Nephron progenitor cell (in vitro differentiated cells): ENCODE measurements around the gene TCP1.

ENCODE experiments used
- DNase-seq: peaks from one replicate; pipeline ENCODE4 v3.0.0; 2021
- H3K27ac Mint-ChIP-seq: 2 replicates; pipeline ENCODE4 v1.8.0; 2021; ENCODE audit warnings: mild to moderate bottlenecking, moderate library complexity, mixed read lengths
- H3K27me3 Mint-ChIP-seq: 2 replicates; pipeline ENCODE4 v1.8.0; 2021; ENCODE audit warnings: mild to moderate bottlenecking, low read depth, mixed read lengths; ENCODE audit not compliant: poor library complexity
- H3K36me3 Mint-ChIP-seq: 2 replicates; pipeline ENCODE4 v1.8.0; 2021; ENCODE audit warnings: low read depth, mixed read lengths
- H3K4me1 Mint-ChIP-seq: 2 replicates; pipeline ENCODE4 v1.8.0; 2021; ENCODE audit warnings: mixed read lengths
- H3K4me3 Mint-ChIP-seq: 2 replicates; pipeline ENCODE4 v1.8.0; 2021; ENCODE audit warnings: mild to moderate bottlenecking, moderate library complexity, mixed read lengths
- H3K9me3 Mint-ChIP-seq: 2 replicates; pipeline ENCODE4 v1.8.0; 2021; ENCODE audit warnings: mild to moderate bottlenecking, moderate library complexity, mixed read lengths
- TF ChIP-seq, protein P1 (sequence below): fragments of 200-600 bp; sonication (generic); IDR thresholded peaks from 2 replicates; pipeline ENCODE4 v1.5.0; 2021; ENCODE audit warnings: antibody characterized with exemption

TCP1 gene

DNA sequence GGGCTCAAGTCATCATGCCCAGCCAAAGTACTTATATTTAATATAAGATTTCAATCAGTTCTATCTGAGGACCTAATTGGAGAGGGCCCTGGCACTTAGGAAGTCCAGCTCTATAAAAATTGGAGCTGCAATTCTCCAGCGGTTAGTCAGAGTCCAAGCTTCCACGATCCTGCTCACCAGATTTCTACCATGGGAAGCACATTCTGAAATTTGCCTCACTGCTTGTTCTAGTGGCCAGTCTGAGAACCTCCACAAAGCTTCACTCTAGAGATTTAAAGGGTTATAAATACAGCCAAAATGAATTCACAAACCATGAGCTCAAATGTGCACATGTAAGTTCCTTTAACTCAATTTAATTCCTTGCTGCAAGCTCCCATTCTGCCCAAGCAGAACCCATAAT, 44.2 kb upstream of the TCP1 start:
- Mint-ChIP-seq H3K9me3 (no peaks in the 10 kb centered on the region), H3K4me1 (peaks cover 26% of the 10 kb centered on the region), H3K27me3 (peaks cover 8% of the 10 kb centered on the region), H3K4me3 (no peak overlapping the region), H3K36me3 (no peaks in the 10 kb centered on the region), H3K27ac (no peak overlapping the region)
- no peak for DNase-seq
- TF ChIP-seq, protein P1, sequence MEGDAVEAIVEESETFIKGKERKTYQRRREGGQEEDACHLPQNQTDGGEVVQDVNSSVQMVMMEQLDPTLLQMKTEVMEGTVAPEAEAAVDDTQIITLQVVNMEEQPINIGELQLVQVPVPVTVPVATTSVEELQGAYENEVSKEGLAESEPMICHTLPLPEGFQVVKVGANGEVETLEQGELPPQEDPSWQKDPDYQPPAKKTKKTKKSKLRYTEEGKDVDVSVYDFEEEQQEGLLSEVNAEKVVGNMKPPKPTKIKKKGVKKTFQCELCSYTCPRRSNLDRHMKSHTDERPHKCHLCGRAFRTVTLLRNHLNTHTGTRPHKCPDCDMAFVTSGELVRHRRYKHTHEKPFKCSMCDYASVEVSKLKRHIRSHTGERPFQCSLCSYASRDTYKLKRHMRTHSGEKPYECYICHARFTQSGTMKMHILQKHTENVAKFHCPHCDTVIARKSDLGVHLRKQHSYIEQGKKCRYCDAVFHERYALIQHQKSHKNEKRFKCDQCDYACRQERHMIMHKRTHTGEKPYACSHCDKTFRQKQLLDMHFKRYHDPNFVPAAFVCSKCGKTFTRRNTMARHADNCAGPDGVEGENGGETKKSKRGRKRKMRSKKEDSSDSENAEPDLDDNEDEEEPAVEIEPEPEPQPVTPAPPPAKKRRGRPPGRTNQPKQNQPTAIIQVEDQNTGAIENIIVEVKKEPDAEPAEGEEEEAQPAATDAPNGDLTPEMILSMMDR: no peak

DNA sequence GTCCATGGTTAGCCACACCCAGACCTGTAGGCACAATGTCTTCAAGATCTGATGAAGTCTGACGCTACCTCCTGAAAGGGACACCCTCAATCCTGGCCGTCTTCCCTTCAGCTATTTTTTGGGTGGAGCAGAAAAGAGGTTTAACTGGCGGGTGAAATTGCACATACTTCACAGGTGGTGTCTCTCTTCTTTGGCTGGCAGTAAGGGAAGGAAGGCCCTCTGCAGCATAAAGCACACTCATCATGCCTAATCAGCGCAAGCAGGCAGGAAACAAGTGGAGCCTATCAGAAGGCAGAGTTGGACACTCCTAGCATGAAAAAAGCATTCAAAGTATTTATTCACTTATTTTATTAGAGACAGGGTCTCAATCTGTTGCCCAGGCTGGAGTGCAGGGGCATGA, 43.5 kb upstream of the TCP1 start:
- no peak overlapping the region for H3K27ac Mint-ChIP-seq
- no peak for DNase-seq
- H3K36me3 Mint-ChIP-seq: no peaks in the 10 kb centered on the region
- no peaks in the 10 kb centered on the region for H3K9me3 Mint-ChIP-seq
- H3K4me1 Mint-ChIP-seq: peaks cover 24% of the 10 kb centered on the region
- TF ChIP-seq, protein P1: no peak
- H3K4me3 Mint-ChIP-seq: no peak overlapping the region
- peaks cover 8% of the 10 kb centered on the region for H3K27me3 Mint-ChIP-seq

DNA sequence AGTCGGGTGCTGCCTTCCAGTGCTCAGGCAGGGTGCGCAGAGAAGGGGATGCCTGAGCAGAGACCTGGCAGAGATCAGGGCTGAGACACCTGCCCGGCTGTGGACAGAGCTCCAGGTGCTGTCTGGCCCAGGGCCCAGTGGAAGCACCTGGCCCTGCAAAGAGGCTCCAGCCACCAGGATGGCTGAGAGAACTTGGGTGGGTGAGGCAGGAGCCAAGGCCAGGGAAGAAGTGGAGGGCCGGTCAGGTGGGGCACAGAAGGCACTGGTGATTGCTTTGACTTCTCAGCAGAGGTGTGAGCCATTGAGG, 41.9 kb upstream of the TCP1 start:
- Mint-ChIP-seq H3K4me3 (no peak overlapping the region), H3K4me1 (peaks cover 15% of the 10 kb centered on the region), H3K27ac (no peak overlapping the region), H3K9me3 (no peaks in the 10 kb centered on the region), H3K36me3 (no peaks in the 10 kb centered on the region), H3K27me3 (peaks cover 10% of the 10 kb centered on the region)
- TF ChIP-seq, protein P1: no peak
- no peak for DNase-seq

DNA sequence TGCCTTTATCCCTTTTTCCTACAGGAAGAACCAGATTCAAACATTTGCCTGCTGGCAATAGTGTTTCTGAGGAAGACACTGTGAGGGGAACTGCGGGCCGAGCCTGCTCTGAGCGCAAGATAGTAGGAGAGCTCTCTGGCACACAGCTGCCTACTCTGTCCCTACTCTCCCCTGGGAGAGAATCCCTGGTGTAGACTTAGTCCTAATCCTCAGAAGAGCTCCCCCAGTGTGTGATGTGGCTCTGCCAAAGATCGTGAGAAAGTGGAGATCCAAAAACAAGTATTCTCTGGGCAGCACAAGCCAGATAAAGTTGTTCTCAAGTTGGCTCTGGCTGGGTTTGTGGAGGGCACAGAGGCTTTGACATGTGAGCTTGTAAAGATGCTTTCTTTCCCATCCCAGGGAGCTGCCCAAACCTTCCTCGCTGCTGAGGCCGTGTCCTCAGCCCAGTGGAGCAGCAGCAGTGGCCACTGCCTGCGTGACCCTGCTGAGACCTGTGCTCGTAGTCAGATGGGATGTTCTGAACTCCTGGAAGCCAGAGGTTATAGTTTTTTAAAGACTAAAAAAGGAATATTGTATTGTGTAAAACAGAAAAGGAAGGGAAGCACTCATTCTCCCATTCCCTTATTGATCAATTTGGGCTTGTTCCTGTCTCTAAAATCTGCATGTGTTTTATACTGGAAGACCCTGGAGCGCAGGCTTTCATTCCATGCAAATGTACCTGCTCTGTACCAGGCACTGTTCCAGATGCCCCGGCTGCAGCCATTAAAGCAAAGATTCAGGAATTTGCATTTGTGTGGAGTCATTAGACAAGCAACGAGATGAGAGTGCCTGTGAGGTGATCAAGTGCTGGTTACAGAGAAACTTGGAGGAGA, 41.3 kb upstream of the TCP1 start:
- Mint-ChIP-seq H3K27me3 (peaks cover 11% of the 10 kb centered on the region), H3K9me3 (no peaks in the 10 kb centered on the region), H3K4me1 (peaks cover 13% of the 10 kb centered on the region), H3K36me3 (no peaks in the 10 kb centered on the region), H3K27ac (peak overlapping the region; percentile 15), H3K4me3 (no peak overlapping the region)
- TF ChIP-seq, protein P1: no peak
- no peak for DNase-seq

DNA sequence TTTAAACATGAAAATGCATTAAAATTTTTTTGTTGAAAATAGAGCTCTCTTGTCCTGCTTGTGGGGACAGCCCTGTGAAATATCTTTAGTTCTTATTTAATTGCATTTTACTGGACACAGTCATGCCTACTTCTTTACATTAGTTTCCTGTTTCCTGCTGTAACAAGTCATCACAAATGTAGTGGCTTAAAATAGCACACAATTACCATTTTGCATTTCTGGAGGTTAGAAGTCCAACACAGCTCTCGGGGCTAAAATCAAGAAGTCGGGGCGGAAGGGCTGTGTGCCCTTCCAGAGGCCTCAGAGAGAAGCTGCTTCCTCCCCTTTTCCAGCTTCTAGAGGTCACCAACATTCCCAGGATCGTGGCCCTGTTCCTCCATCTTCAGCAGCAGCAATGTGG, 40.1 kb upstream of the TCP1 start:
- Mint-ChIP-seq H3K9me3 (no peaks in the 10 kb centered on the region), H3K4me1 (peaks cover 19% of the 10 kb centered on the region)
- TF ChIP-seq, protein P1: no peak

DNA sequence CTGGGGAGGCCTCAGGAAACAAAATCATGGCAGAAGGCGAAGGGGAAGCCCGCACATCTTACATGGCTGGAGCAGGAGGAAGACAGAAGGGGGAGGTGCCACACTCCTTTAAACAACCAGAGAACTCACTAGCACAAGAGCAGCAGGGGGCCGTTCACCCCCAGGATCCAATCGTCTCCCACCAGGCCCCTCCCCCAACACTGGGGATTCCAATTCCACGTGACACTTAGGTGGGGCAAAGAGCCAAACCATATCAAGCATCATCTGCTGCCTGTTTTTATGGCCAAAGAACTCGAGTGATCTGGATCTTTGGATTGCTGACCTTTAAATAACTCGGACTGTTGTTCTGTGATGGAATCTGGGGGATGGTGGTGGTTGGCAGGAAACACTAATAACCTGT, 38.7 kb upstream of the TCP1 start:
- Mint-ChIP-seq H3K27me3 (peaks cover 15% of the 10 kb centered on the region), H3K4me1 (peaks cover 19% of the 10 kb centered on the region), H3K9me3 (no peaks in the 10 kb centered on the region), H3K36me3 (no peaks in the 10 kb centered on the region), H3K27ac (no peak overlapping the region), H3K4me3 (no peak overlapping the region)
- TF ChIP-seq, protein P1: no peak
- no peak for DNase-seq

More for the DNA sequence above, 40.1 kb upstream of the TCP1 start:
- DNase-seq: no peak
- Mint-ChIP-seq H3K27ac (no peak overlapping the region), H3K4me3 (no peak overlapping the region), H3K36me3 (no peaks in the 10 kb centered on the region), H3K27me3 (peaks cover 11% of the 10 kb centered on the region)
